T-helper 1 cell (primary cell): Measurements from ENCODE around the gene ZMYND10.
"Not testable (repeated sequence)": the region's sequence is repeated elsewhere in the genome, so short reads cannot be mapped to it uniquely, and the experiment has no call there.

Experiments
- DNase-seq, 5 donors: peaks; one replicate each; pipeline ENCODE4 v3.0.0-alpha.2; 2012 to 2020

The ZMYND10 gene

GRCh38 chr3:50324351-50325112 is 21.0 kb downstream of the ZMYND10 start:
- peak in 3 of 5 donors; percentile 40 to 50 (median 42) for DNase-seq

- no peak for DNase-seq
Observed at GRCh38 chr3:50323614-50324199, 21.8 kb downstream of the ZMYND10 start.

GRCh38 chr3:50323092-50323600 is 22.4 kb downstream of the ZMYND10 start:
- DNase-seq = no peak

GRCh38 chr3:50322386-50323091 is 23.0 kb downstream of the ZMYND10 start, which contains the start of gene HYAL2:
TSS of gene HYAL2 (minus strand) at chr3:50322745. CDS start at chr3:50320489, 2,256 bp downstream.
- no peak for DNase-seq

- DNase-seq = no peak
Observed at GRCh38 chr3:50322115-50322385, 23.5 kb downstream of the ZMYND10 start.

GRCh38 chr3:50321336-50322114 is 24.0 kb downstream of the ZMYND10 start:
- peak; percentile 59 to 87 (median 70) for DNase-seq

GRCh38 chr3:50320853-50321335 is 24.6 kb downstream of the ZMYND10 start:
- peak in 3 of 5 donors; percentile 35 to 56 (median 48) for DNase-seq

- no peak for DNase-seq
Observed at GRCh38 chr3:50319894-50320625, 25.5 kb downstream of the ZMYND10 start.

GRCh38 chr3:50319181-50319893 is 26.2 kb downstream of the ZMYND10 start:
- DNase-seq = no peak

GRCh38 chr3:50318615-50319014 is 26.9 kb downstream of the ZMYND10 start:
- no peak for DNase-seq

- DNase-seq = no peak
Observed at GRCh38 chr3:50318163-50318562, 27.4 kb downstream of the ZMYND10 start.

- no peak for DNase-seq
Observed at GRCh38 chr3:50317300-50317699, 28.2 kb downstream of the ZMYND10 start.

GRCh38 chr3:50316657-50317242 is 28.8 kb downstream of the ZMYND10 start:
- DNase-seq = peak; percentile 42 to 65 (median 59)

- DNase-seq = no peak
Observed at GRCh38 chr3:50314816-50315215, 30.7 kb downstream of the ZMYND10 start.

- DNase-seq = no peak
Observed at GRCh38 chr3:50314342-50314741, 31.2 kb downstream of the ZMYND10 start.

GRCh38 chr3:50312041-50312440 is 33.5 kb downstream of the ZMYND10 start:
- DNase-seq = not testable (repeated sequence)

- no peak for DNase-seq
Observed at GRCh38 chr3:50304601-50305000, 40.9 kb downstream of the ZMYND10 start.

GRCh38 chr3:50303013-50303815 is 42.3 kb downstream of the ZMYND10 start, which contains the start of gene HYAL1:
TSS of gene HYAL1 (minus strand) at chr3:50303574. CDS start at chr3:50302956, 618 bp downstream.
- DNase-seq = no peak

- no peak for DNase-seq
Observed at GRCh38 chr3:50302095-50303012, 43.2 kb downstream of the ZMYND10 start.
